ENCODE measurements around the gene CLDN24.

GRCh38 chr4:183321079-183321478 is 1.1 kb downstream of the CLDN24 start:
- no peak for TF ChIP-seq POLR2A (IDR thresholded peaks at IDR 0.05)
- TF ChIP-seq CTCF (IDR thresholded peaks at IDR 0.05) = no peak
